Measurements from ENCODE around the gene RPE.

RPE gene

DNA sequence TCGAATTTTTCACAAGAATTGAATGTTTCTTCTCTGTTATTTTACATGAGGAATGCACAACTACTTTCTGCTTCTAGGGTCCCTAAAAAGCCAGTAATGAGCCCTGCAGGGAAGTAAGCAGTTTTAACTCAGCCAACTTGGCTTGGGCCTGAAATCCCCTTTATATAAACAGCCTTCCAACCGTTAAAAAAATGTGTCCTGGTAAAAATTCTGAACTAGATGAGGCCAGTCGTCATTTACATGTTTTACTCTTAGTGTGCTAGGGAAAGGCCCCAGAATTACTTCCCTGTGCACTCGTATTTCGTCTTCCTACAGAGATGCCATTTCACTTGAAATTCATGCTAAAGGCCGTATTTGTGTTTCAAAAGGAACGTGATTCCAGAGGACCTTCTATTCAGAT is 42.4 kb upstream of the RPE start:
- H3K27ac ChIP-seq (replicated peaks): no peak overlapping the region
- DNase-seq (ENCODE audit: low read depth in 1 of 2, low spot score in 1 of 2): no peak
- no peaks in the 10 kb centered on the region for H3K27me3 ChIP-seq (ENCODE audit: insufficient read depth, poor library complexity, severe bottlenecking)
- no peak overlapping the region for H3K4me3 ChIP-seq (replicated peaks; ENCODE audit: insufficient read depth, low read length)
- TF ChIP-seq POLR2AphosphoS5 (IDR thresholded peaks at IDR 0.05; ENCODE audit: low read depth) (no peak), SPI1 (IDR thresholded peaks at IDR 0.05; ENCODE audit: borderline replicate concordance, low read depth) (no peak), GABPA (IDR thresholded peaks at IDR 0.05; ENCODE audit: low read depth) (no peak)
- TF ChIP-seq, protein P1, sequence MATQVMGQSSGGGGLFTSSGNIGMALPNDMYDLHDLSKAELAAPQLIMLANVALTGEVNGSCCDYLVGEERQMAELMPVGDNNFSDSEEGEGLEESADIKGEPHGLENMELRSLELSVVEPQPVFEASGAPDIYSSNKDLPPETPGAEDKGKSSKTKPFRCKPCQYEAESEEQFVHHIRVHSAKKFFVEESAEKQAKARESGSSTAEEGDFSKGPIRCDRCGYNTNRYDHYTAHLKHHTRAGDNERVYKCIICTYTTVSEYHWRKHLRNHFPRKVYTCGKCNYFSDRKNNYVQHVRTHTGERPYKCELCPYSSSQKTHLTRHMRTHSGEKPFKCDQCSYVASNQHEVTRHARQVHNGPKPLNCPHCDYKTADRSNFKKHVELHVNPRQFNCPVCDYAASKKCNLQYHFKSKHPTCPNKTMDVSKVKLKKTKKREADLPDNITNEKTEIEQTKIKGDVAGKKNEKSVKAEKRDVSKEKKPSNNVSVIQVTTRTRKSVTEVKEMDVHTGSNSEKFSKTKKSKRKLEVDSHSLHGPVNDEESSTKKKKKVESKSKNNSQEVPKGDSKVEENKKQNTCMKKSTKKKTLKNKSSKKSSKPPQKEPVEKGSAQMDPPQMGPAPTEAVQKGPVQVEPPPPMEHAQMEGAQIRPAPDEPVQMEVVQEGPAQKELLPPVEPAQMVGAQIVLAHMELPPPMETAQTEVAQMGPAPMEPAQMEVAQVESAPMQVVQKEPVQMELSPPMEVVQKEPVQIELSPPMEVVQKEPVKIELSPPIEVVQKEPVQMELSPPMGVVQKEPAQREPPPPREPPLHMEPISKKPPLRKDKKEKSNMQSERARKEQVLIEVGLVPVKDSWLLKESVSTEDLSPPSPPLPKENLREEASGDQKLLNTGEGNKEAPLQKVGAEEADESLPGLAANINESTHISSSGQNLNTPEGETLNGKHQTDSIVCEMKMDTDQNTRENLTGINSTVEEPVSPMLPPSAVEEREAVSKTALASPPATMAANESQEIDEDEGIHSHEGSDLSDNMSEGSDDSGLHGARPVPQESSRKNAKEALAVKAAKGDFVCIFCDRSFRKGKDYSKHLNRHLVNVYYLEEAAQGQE (IDR thresholded peaks at IDR 0.05; ENCODE audit: insufficient replicate concordance, low read depth): no peak
- TF ChIP-seq, protein P2, sequence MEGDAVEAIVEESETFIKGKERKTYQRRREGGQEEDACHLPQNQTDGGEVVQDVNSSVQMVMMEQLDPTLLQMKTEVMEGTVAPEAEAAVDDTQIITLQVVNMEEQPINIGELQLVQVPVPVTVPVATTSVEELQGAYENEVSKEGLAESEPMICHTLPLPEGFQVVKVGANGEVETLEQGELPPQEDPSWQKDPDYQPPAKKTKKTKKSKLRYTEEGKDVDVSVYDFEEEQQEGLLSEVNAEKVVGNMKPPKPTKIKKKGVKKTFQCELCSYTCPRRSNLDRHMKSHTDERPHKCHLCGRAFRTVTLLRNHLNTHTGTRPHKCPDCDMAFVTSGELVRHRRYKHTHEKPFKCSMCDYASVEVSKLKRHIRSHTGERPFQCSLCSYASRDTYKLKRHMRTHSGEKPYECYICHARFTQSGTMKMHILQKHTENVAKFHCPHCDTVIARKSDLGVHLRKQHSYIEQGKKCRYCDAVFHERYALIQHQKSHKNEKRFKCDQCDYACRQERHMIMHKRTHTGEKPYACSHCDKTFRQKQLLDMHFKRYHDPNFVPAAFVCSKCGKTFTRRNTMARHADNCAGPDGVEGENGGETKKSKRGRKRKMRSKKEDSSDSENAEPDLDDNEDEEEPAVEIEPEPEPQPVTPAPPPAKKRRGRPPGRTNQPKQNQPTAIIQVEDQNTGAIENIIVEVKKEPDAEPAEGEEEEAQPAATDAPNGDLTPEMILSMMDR (IDR thresholded peaks at IDR 0.05; ENCODE audit: insufficient read depth, low read length): no peak

DNA sequence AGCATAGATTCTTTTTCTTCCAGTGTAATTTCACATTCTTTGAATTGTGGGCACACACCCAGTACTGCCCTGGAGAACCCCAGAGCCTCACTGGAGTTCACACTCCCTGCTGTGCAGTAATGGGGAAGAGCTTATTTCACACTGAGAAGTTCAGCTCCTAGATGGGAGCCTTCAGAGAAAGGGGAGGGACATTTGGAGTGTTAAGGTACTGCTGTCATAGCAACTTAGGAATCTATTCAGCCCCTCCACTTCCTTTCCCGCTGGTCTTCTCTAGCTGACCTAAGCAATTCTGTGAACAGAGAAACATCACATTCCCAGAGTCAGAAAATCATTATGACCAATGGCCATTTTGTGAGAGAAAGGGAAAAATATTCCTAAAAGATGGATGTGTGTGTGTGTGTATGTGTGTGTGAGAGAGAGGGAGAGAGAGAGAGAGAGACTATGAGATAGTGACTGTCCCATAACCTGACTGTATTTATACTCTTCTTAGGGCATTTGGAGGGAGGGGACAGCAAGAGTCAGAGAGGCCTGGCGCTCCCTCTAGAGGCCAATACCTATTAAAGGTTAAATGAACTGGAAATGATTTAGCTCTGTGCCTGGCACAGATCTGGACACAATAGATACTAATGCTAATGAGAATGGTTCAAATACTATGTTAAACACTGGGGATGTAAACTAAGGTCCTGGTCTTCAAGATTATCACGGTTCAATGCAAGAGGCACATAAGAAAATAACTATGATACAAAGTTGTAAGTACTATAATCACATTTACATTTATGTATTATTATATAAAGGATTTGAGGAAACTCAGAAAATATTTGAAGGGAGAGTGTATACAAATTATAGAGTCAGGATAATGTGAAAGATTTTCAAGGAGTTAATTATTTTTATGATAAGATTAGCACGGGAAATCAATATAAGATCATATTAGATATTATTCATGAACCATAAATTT is 41.5 kb upstream of the RPE start:
- no peak overlapping the region for H3K4me3 ChIP-seq (replicated peaks; ENCODE audit: insufficient read depth, low read length)
- no peak overlapping the region for H3K27ac ChIP-seq (replicated peaks)
- DNase-seq (ENCODE audit: low read depth in 1 of 2, low spot score in 1 of 2): peak in 1 of 2 experiments; percentile 49
- no peaks in the 10 kb centered on the region for H3K27me3 ChIP-seq (ENCODE audit: insufficient read depth, poor library complexity, severe bottlenecking)
- TF ChIP-seq, protein P2 (IDR thresholded peaks at IDR 0.05; ENCODE audit: insufficient read depth, low read length): peak; percentile 37
- TF ChIP-seq POLR2AphosphoS5 (IDR thresholded peaks at IDR 0.05; ENCODE audit: low read depth): no peak

- H3K27me3 ChIP-seq (ENCODE audit: insufficient read depth, poor library complexity, severe bottlenecking): peaks cover 3% of the 10 kb centered on the region
- TF ChIP-seq, protein P1 (IDR thresholded peaks at IDR 0.05; ENCODE audit: insufficient replicate concordance, low read depth): no peak
- TF ChIP-seq, protein P2 (IDR thresholded peaks at IDR 0.05; ENCODE audit: insufficient read depth, low read length): no peak
- no peak for TF ChIP-seq SPI1 (IDR thresholded peaks at IDR 0.05; ENCODE audit: borderline replicate concordance, low read depth)
- no peak for TF ChIP-seq POLR2AphosphoS5 (IDR thresholded peaks at IDR 0.05; ENCODE audit: low read depth)
- TF ChIP-seq GABPA (IDR thresholded peaks at IDR 0.05; ENCODE audit: low read depth): no peak
- DNase-seq (ENCODE audit: low read depth in 1 of 2, low spot score in 1 of 2): no peak
- no peak overlapping the region for H3K27ac ChIP-seq (replicated peaks)
- no peak overlapping the region for H3K4me3 ChIP-seq (replicated peaks; ENCODE audit: insufficient read depth, low read length)
Measured at GRCh38 chr2:209965723-209966122, 36.7 kb upstream of the RPE start.

Measured in HL-60 (cell line).